Measurements from ENCODE around the gene RALGPS1. TPM values are rescaled to one million over a fixed set of nuclear protein-coding genes. Genes with fewer than 3 reads are reported as not detected.

The RALGPS1 gene
- total RNA-seq, 5 donors from 2014 or later (not counting 1 experiment from before 2014, with no cell fraction given), result 7.3 to 13.9 (median 9.4) TPM

- Mint-ChIP-seq H3K27ac (no peak overlapping the region), H3K9me3 (peaks cover 0 to 3% (median 2%) of the 10 kb centered on the region in 3 donors), H3K4me1 (no peaks in the 10 kb centered on the region), H3K27me3 (no peaks in the 10 kb centered on the region), H3K4me3 (no peak overlapping the region), H3K36me3 (peaks cover 20% of the 10 kb centered on the region)
- no peaks in the 10 kb centered on the region for H3K27me3 ChIP-seq (replicated peaks in 1 of 2; ENCODE audit: control insufficient read depth in 2 of 2, extremely low read depth in 1 of 2, insufficient read depth in 2 of 2, low read length in 1 of 2)
- H3K4me3 ChIP-seq (ENCODE audit: control insufficient read depth in 1 of 2, extremely low read depth in 1 of 2, low read length in 1 of 2), result no peak overlapping the region
- no peak for DNase-seq
- no peaks in the 10 kb centered on the region for H3K9me3 ChIP-seq
- WGBS (ENCODE audit: insufficient coverage), result 100% methylated on average over 6 of the region's 9 CpGs
- POLR2A ChIA-PET, result no interaction called here
- H3K27ac ChIP-seq (ENCODE audit: low read length), result no peak overlapping the region
- no peaks in the 10 kb centered on the region for H3K4me1 ChIP-seq (ENCODE audit: control insufficient read depth in 1 of 2, extremely low read depth in 1 of 2, insufficient read depth in 2 of 2, low read length in 2 of 2)
- ATAC-seq (replicated peaks in 1 of 4), result no peak
- no peaks in the 10 kb centered on the region for H3K36me3 ChIP-seq (ENCODE audit: control insufficient read depth in 2 of 2, extremely low read depth in 1 of 2, insufficient read depth in 1 of 2, low read length in 1 of 2)
- CTCF ChIA-PET, result interaction anchor here in 1 of 2 donors (0.6 kb wide), 1 partner anchor 100 kb away, joined by 9 read pairs; no protein-coding TSS in a partner anchor
Observed at GRCh38 chr9:127066060-127066850, 151.7 kb downstream of the RALGPS1 start.

- Mint-ChIP-seq H3K9me3 (peaks cover 0 to 8% (median 4%) of the 10 kb centered on the region in 3 donors), H3K4me3 (no peak overlapping the region), H3K27me3 (no peaks in the 10 kb centered on the region), H3K4me1 (no peaks in the 10 kb centered on the region), H3K36me3 (peaks cover 23% of the 10 kb centered on the region), H3K27ac (no peak overlapping the region)
- H3K4me1 ChIP-seq (ENCODE audit: control insufficient read depth in 1 of 2, extremely low read depth in 1 of 2, insufficient read depth in 2 of 2, low read length in 2 of 2), result no peaks in the 10 kb centered on the region
- no peaks in the 10 kb centered on the region for H3K9me3 ChIP-seq
- H3K4me3 ChIP-seq (ENCODE audit: control insufficient read depth in 1 of 2, extremely low read depth in 1 of 2, low read length in 1 of 2), result no peak overlapping the region
- POLR2A ChIA-PET, result no interaction called here
- H3K36me3 ChIP-seq (ENCODE audit: control insufficient read depth in 2 of 2, extremely low read depth in 1 of 2, insufficient read depth in 1 of 2, low read length in 1 of 2), result no peaks in the 10 kb centered on the region
- ATAC-seq (replicated peaks in 1 of 4) (no peak), DNase-seq (no peak)
- H3K27ac ChIP-seq (ENCODE audit: low read length), result no peak overlapping the region
- H3K27me3 ChIP-seq (replicated peaks in 1 of 2; ENCODE audit: control insufficient read depth in 2 of 2, extremely low read depth in 1 of 2, insufficient read depth in 2 of 2, low read length in 1 of 2), result no peaks in the 10 kb centered on the region
- no CpG with 5 or more reads among the region's 2 CpGs for WGBS (ENCODE audit: insufficient coverage)
- CTCF ChIA-PET, result no interaction called here
Observed at GRCh38 chr9:127066851-127067136, 152.2 kb downstream of the RALGPS1 start.

GRCh38 chr9:127067603-127068220 is 153.1 kb downstream of the RALGPS1 start:
- 77% methylated on average over 3 of the region's 5 CpGs for WGBS (ENCODE audit: insufficient coverage)
- no peak overlapping the region for H3K27ac Mint-ChIP-seq
- ChIA-PET CTCF (no interaction called here), POLR2A (no interaction called here)
- Histone ChIP-seq H3K4me1 (ENCODE audit: control insufficient read depth in 1 of 2, extremely low read depth in 1 of 2, insufficient read depth in 2 of 2, low read length in 2 of 2) (no peaks in the 10 kb centered on the region), H3K9me3 (no peaks in the 10 kb centered on the region), H3K4me3 (ENCODE audit: control insufficient read depth in 1 of 2, extremely low read depth in 1 of 2, low read length in 1 of 2) (no peak overlapping the region), H3K27me3 (replicated peaks in 1 of 2; ENCODE audit: control insufficient read depth in 2 of 2, extremely low read depth in 1 of 2, insufficient read depth in 2 of 2, low read length in 1 of 2) (no peaks in the 10 kb centered on the region), H3K36me3 (ENCODE audit: control insufficient read depth in 2 of 2, extremely low read depth in 1 of 2, insufficient read depth in 1 of 2, low read length in 1 of 2) (no peaks in the 10 kb centered on the region), H3K27ac (ENCODE audit: low read length) (no peak overlapping the region)
- no peaks in the 10 kb centered on the region for H3K4me1 Mint-ChIP-seq
- peaks cover 30% of the 10 kb centered on the region for H3K36me3 Mint-ChIP-seq
- DNase-seq (no peak), ATAC-seq (replicated peaks in 1 of 4) (no peak)
- peaks cover 0 to 15% (median 4%) of the 10 kb centered on the region in 3 donors for H3K9me3 Mint-ChIP-seq
- H3K4me3 Mint-ChIP-seq, result no peak overlapping the region
- H3K27me3 Mint-ChIP-seq, result no peaks in the 10 kb centered on the region

- CTCF ChIA-PET, result no interaction called here
Observed at GRCh38 chr9:127074561-127075548, 160.3 kb downstream of the RALGPS1 start.

GRCh38 chr9:127075624-127076372 is 161.2 kb downstream of the RALGPS1 start:
- Mint-ChIP-seq H3K27me3 (peaks cover 0 to 9% of the 10 kb centered on the region in 2 donors), H3K36me3 (peaks cover 35% of the 10 kb centered on the region), H3K9me3 (peaks cover 0 to 15% (median 4%) of the 10 kb centered on the region in 3 donors), H3K4me3 (no peak overlapping the region), H3K4me1 (peaks cover 0 to 2% (median 0%) of the 10 kb centered on the region in 3 donors), H3K27ac (no peak overlapping the region)
- no peak for DNase-seq
- CTCF ChIA-PET, result interaction anchor here in 1 of 2 donors (1.1 kb wide), 1 partner anchor 12 kb away, joined by 3 read pairs; no protein-coding TSS in a partner anchor
- Histone ChIP-seq H3K4me3 (ENCODE audit: control insufficient read depth in 1 of 2, extremely low read depth in 1 of 2, low read length in 1 of 2) (no peak overlapping the region), H3K27ac (ENCODE audit: low read length) (no peak overlapping the region), H3K4me1 (ENCODE audit: control insufficient read depth in 1 of 2, extremely low read depth in 1 of 2, insufficient read depth in 2 of 2, low read length in 2 of 2) (no peaks in the 10 kb centered on the region), H3K27me3 (replicated peaks in 1 of 2; ENCODE audit: control insufficient read depth in 2 of 2, extremely low read depth in 1 of 2, insufficient read depth in 2 of 2, low read length in 1 of 2) (peaks cover 0 to 8% of the 10 kb centered on the region in 2 experiments), H3K9me3 (no peaks in the 10 kb centered on the region), H3K36me3 (ENCODE audit: control insufficient read depth in 2 of 2, extremely low read depth in 1 of 2, insufficient read depth in 1 of 2, low read length in 1 of 2) (no peaks in the 10 kb centered on the region)
- POLR2A ChIA-PET, result no interaction called here
- ATAC-seq (replicated peaks in 1 of 4), result no peak
- no CpG with 5 or more reads among the region's 2 CpGs for WGBS (ENCODE audit: insufficient coverage)

More at GRCh38 chr9:127074561-127075548, 160.3 kb downstream of the RALGPS1 start:
- H3K36me3 Mint-ChIP-seq, result peaks cover 32% of the 10 kb centered on the region
- no peaks in the 10 kb centered on the region for H3K36me3 ChIP-seq (ENCODE audit: control insufficient read depth in 2 of 2, extremely low read depth in 1 of 2, insufficient read depth in 1 of 2, low read length in 1 of 2)
- POLR2A ChIA-PET, result no interaction called here
- H3K4me1 Mint-ChIP-seq, result peaks cover 0 to 2% (median 0%) of the 10 kb centered on the region in 3 donors
- H3K4me1 ChIP-seq (ENCODE audit: control insufficient read depth in 1 of 2, extremely low read depth in 1 of 2, insufficient read depth in 2 of 2, low read length in 2 of 2), result no peaks in the 10 kb centered on the region
- no peak overlapping the region for H3K4me3 ChIP-seq (ENCODE audit: control insufficient read depth in 1 of 2, extremely low read depth in 1 of 2, low read length in 1 of 2)
- ATAC-seq (replicated peaks in 1 of 4) (no peak), DNase-seq (no peak)
- no peak overlapping the region for H3K4me3 Mint-ChIP-seq
- H3K27me3 ChIP-seq (replicated peaks in 1 of 2; ENCODE audit: control insufficient read depth in 2 of 2, extremely low read depth in 1 of 2, insufficient read depth in 2 of 2, low read length in 1 of 2), result peaks cover 0 to 8% of the 10 kb centered on the region in 2 experiments
- H3K27ac Mint-ChIP-seq, result no peak overlapping the region
- H3K27ac ChIP-seq (ENCODE audit: low read length), result no peak overlapping the region
- no peaks in the 10 kb centered on the region for H3K9me3 ChIP-seq
- peaks cover 0 to 15% (median 4%) of the 10 kb centered on the region in 3 donors for H3K9me3 Mint-ChIP-seq
- H3K27me3 Mint-ChIP-seq, result peaks cover 0 to 9% of the 10 kb centered on the region in 2 donors
- 95% methylated on average over 2 of the region's 4 CpGs for WGBS (ENCODE audit: insufficient coverage)
